Epidermal melanocyte (primary cell): ENCODE results near the gene ZFYVE19.

Experiments used
- DNase-seq: peaks from one replicate; pipeline ENCODE4 v3.0.0; 2011; ENCODE audit warnings: low spot score; ENCODE audit not compliant: insufficient read length

The ZFYVE19 gene

GRCh38 chr15:40775740-40776536 lies 31.0 kb upstream of the ZFYVE19 start:
- no peak for DNase-seq

GRCh38 chr15:40776537-40777141 lies 30.2 kb upstream of the ZFYVE19 start:
- DNase-seq, result no peak

GRCh38 chr15:40782609-40783227 lies 24.2 kb upstream of the ZFYVE19 start:
- no peak for DNase-seq

- DNase-seq, result no peak
Observed at GRCh38 chr15:40785164-40785563, 21.7 kb upstream of the ZFYVE19 start.

GRCh38 chr15:40785814-40786213 lies 21.1 kb upstream of the ZFYVE19 start:
- DNase-seq, result no peak

GRCh38 chr15:40787344-40787841 lies 19.5 kb upstream of the ZFYVE19 start:
- DNase-seq, result no peak

- DNase-seq, result no peak
Observed at GRCh38 chr15:40787991-40788390, 18.9 kb upstream of the ZFYVE19 start.

GRCh38 chr15:40789119-40789518 lies 17.8 kb upstream of the ZFYVE19 start:
- DNase-seq, result no peak

- no peak for DNase-seq
Observed at GRCh38 chr15:40789999-40790398, 16.9 kb upstream of the ZFYVE19 start.

- no peak for DNase-seq
Observed at GRCh38 chr15:40790718-40791117, 16.2 kb upstream of the ZFYVE19 start.

- DNase-seq, result no peak
Observed at GRCh38 chr15:40792394-40792793, 14.5 kb upstream of the ZFYVE19 start.

- DNase-seq, result no peak
Observed at GRCh38 chr15:40793216-40793989, 13.5 kb upstream of the ZFYVE19 start.

GRCh38 chr15:40796041-40796440 lies 10.8 kb upstream of the ZFYVE19 start:
- no peak for DNase-seq

GRCh38 chr15:40796512-40796911 lies 10.4 kb upstream of the ZFYVE19 start:
- DNase-seq, result no peak

- no peak for DNase-seq
Observed at GRCh38 chr15:40799523-40799922, 7.4 kb upstream of the ZFYVE19 start.

- DNase-seq, result no peak
Observed at GRCh38 chr15:40803076-40803475, 3.8 kb upstream of the ZFYVE19 start.

GRCh38 chr15:40803688-40804087 lies 3.2 kb upstream of the ZFYVE19 start:
- DNase-seq, result no peak

- no peak for DNase-seq
Observed at GRCh38 chr15:40806672-40807027, 239 bp upstream of the ZFYVE19 start.

- no peak for DNase-seq
Observed at GRCh38 chr15:40807888-40808461, 1.1 kb downstream of the ZFYVE19 start.

- DNase-seq, result no peak
Observed at GRCh38 chr15:40808861-40809450, 2.1 kb downstream of the ZFYVE19 start.
